Neural progenitor cell (in vitro differentiated cells): ENCODE data around the gene MT1B. TPM values are rescaled to one million over a fixed set of nuclear protein-coding genes. Genes with fewer than 3 reads are reported as not detected.

Experiments used
- DNase-seq: peaks from one replicate; pipeline ENCODE4 v3.0.0-alpha.2; 2016; ENCODE audit warnings: low spot score
- H2AFZ ChIP-seq: fragments of 200-600 bp; sonication (generic); replicated peaks from 2 replicates; pipeline ENCODE4 v1.6.1; 2016; ENCODE audit warnings: antibody characterized with exemption
- H3F3A ChIP-seq: fragments of 200-600 bp; sonication (generic); 2 replicates; pipeline ENCODE4 v1.6.1; 2016; ENCODE audit warnings: antibody characterized with exemption, low read depth
- H3K27ac ChIP-seq: fragments of 200-600 bp; sonication (generic); 2 replicates; pipeline ENCODE4 v1.5.1; 2016; ENCODE audit warnings: mild to moderate bottlenecking
- H3K27me3 ChIP-seq: fragments of 200-600 bp; sonication (generic); 2 replicates; pipeline ENCODE4 v1.6.1; 2016; ENCODE audit warnings: mild to moderate bottlenecking, moderate library complexity
- H3K36me3 ChIP-seq: fragments of 200-600 bp; sonication (generic); 2 replicates; pipeline ENCODE4 v1.5.1; 2016
- H3K4me1 ChIP-seq: fragments of 200-600 bp; sonication (generic); 2 replicates; pipeline ENCODE4 v1.6.1; 2016; ENCODE audit warnings: mixed run types
- H3K4me2 ChIP-seq: fragments of 200-600 bp; sonication (generic); 2 replicates; pipeline ENCODE4 v1.6.1; 2016
- H3K4me3 ChIP-seq: fragments of 200-600 bp; sonication (generic); 2 replicates; pipeline ENCODE4 v1.5.1; 2016
- H3K79me2 ChIP-seq: fragments of 200-600 bp; sonication (generic); 2 replicates; pipeline ENCODE4 v1.6.1; 2016; ENCODE audit warnings: low read depth
- H3K9ac ChIP-seq: fragments of 200-600 bp; sonication (generic); 2 replicates; pipeline ENCODE4 v1.6.1; 2016
- H3K9me3 ChIP-seq: fragments of 200-600 bp; sonication (generic); 2 replicates; pipeline ENCODE4 v1.5.1; 2016; ENCODE audit warnings: low read depth
- H4K20me1 ChIP-seq: fragments of 200-600 bp; sonication (generic); 2 replicates; pipeline ENCODE4 v1.6.1; 2016; ENCODE audit warnings: low read depth
- H3K27ac Mint-ChIP-seq: 3 replicates; pipeline ENCODE4 v1.8.0; 2021; ENCODE audit warnings: mixed read lengths
- H3K27me3 Mint-ChIP-seq: 2 replicates; pipeline ENCODE4 v1.8.0; 2022; ENCODE audit warnings: low read depth, mild to moderate bottlenecking, inconsistent platforms, moderate library complexity, mixed read lengths; ENCODE audit not compliant: insufficient read depth
- H3K36me3 Mint-ChIP-seq: 3 replicates; pipeline ENCODE4 v1.8.0; 2021; ENCODE audit warnings: mixed read lengths
- H3K4me1 Mint-ChIP-seq: 3 replicates; pipeline ENCODE4 v1.8.0; 2021; ENCODE audit warnings: mixed read lengths
- H3K4me3 Mint-ChIP-seq: 3 replicates; pipeline ENCODE4 v1.8.0; 2021; ENCODE audit warnings: mild to moderate bottlenecking, moderate library complexity, mixed read lengths
- H3K9me3 Mint-ChIP-seq: 3 replicates; pipeline ENCODE4 v1.8.0; 2020; ENCODE audit warnings: mixed read lengths
- EZH2 ChIP-seq: fragments of 200-600 bp; sonication (generic); IDR thresholded peaks from 2 replicates; pipeline ENCODE4 v1.6.1; 2017; ENCODE audit warnings: antibody characterized with exemption, mild to moderate bottlenecking, moderate library complexity
- EZH2phosphoT487 ChIP-seq: fragments of 200-600 bp; sonication (generic); IDR thresholded peaks from 2 replicates; pipeline ENCODE4 v1.6.1; 2017; ENCODE audit warnings: antibody characterized with exemption
- total RNA-seq: library from RNA; depleted of rRNA; stranded (reverse); fragments of >200 nt; gene quantifications from 2 replicates; pipeline ENCODE4 v1.2.3, GENCODE V29; 2015; ENCODE audit warnings: low replicate concordance
- TF ChIP-seq, protein P1 (sequence below): fragments of 200-600 bp; sonication (generic); IDR thresholded peaks from 2 replicates; pipeline ENCODE4 v1.5.1; 2017; ENCODE audit warnings: antibody characterized with exemption, mild to moderate bottlenecking

Gene MT1B
- total RNA-seq, 1 donor from 2014 or later = not detected

DNA sequence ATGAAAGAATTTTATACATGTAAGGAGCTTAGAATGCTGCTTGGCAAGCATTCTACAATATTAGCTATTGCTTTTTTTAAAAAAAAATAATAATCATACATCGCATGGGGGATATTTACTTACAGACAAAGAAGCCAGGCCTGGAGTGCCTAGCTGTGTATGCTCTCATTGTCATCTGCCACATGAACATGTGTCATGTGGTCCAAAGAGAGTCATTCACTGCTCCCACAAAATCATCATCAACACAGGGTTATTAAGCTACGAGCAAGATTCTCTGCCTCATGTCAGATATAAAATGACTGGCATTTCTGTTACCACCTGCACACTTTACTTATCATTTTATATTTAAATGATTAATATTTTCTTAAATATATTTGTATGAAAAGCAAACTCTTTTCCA lies 28.0 kb upstream of the MT1B start:
- H3K27ac Mint-ChIP-seq = no peak overlapping the region
- no peaks in the 10 kb centered on the region for H3K36me3 ChIP-seq
- H3K9me3 ChIP-seq = no peaks in the 10 kb centered on the region
- H3K27me3 ChIP-seq = peaks cover 100% of the 10 kb centered on the region
- no peak overlapping the region for H3K27ac ChIP-seq
- peaks cover 1% of the 10 kb centered on the region for H3K36me3 Mint-ChIP-seq
- H3K4me3 ChIP-seq = no peak overlapping the region
- no peak overlapping the region for H2AFZ ChIP-seq
- no peak overlapping the region for H3K9ac ChIP-seq
- no peak overlapping the region for H3K4me2 ChIP-seq
- peaks cover 24% of the 10 kb centered on the region for H4K20me1 ChIP-seq
- H3K4me3 Mint-ChIP-seq = no peak overlapping the region
- no peaks in the 10 kb centered on the region for H3K4me1 ChIP-seq
- H3F3A ChIP-seq = peaks cover 6% of the 10 kb centered on the region
- peaks cover 62% of the 10 kb centered on the region for H3K27me3 Mint-ChIP-seq
- DNase-seq = no peak
- TF ChIP-seq EZH2phosphoT487 (no peak), EZH2 (no peak)
- TF ChIP-seq, protein P1, sequence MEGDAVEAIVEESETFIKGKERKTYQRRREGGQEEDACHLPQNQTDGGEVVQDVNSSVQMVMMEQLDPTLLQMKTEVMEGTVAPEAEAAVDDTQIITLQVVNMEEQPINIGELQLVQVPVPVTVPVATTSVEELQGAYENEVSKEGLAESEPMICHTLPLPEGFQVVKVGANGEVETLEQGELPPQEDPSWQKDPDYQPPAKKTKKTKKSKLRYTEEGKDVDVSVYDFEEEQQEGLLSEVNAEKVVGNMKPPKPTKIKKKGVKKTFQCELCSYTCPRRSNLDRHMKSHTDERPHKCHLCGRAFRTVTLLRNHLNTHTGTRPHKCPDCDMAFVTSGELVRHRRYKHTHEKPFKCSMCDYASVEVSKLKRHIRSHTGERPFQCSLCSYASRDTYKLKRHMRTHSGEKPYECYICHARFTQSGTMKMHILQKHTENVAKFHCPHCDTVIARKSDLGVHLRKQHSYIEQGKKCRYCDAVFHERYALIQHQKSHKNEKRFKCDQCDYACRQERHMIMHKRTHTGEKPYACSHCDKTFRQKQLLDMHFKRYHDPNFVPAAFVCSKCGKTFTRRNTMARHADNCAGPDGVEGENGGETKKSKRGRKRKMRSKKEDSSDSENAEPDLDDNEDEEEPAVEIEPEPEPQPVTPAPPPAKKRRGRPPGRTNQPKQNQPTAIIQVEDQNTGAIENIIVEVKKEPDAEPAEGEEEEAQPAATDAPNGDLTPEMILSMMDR = no peak
- H3K79me2 ChIP-seq = no peaks in the 10 kb centered on the region
- H3K9me3 Mint-ChIP-seq = no peaks in the 10 kb centered on the region
- H3K4me1 Mint-ChIP-seq = peaks cover 14% of the 10 kb centered on the region

DNA sequence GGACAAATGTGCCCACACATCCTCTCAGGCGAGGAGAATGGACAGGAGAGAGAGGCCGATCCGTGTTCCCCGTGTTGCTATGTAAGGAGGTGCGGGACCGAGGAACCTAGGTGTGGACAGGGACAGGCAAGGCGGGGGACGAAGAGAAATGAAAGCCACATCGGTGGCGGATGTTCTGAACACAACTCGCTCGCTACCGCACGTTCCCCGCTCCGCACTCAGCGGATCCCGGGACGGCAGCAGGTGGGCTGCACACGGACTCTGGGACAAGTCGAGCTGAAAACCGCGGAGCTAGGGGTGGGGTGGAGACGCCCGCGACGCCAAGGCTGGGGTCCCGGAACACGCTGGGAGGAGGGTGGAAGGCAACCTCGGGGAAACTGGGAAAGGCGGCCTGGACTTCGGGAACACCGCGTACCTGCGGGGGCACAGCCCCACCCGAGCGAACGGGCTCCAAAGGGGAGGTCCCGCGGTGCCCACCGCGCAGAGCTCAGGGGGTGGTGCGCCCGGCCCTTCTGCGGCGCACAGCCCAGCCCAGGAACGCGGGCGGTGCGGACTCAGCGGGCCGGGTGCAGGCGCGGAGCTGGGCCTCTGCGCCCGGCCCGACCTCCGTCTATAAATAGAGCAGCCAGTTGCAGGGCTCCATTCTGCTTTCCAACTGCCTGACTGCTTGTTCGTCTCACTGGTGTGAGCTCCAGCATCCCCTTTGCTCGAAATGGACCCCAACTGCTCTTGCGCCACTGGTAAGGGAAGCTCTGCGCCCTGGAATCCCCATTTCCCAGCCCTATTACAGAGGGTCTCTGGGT lies 26.3 kb upstream of the MT1B start, which contains the start of gene MT1E:
MT1E (plus strand) TSS at position 642 of the 803 bp plus-strand sequence; CDS start at position 713, 71 bp downstream.
- peaks cover 6% of the 10 kb centered on the region for H3F3A ChIP-seq
- Mint-ChIP-seq H3K4me3 (peak within 1 kb of the TSS; percentile 82), H3K36me3 (no peaks in the 10 kb centered on the region), H3K9me3 (no peaks in the 10 kb centered on the region), H3K4me1 (peaks cover 15% of the 10 kb centered on the region), H3K27ac (no peak within 1 kb of the TSS), H3K27me3 (peaks cover 62% of the 10 kb centered on the region)
- H3K4me1 ChIP-seq = no peaks in the 10 kb centered on the region
- H3K27ac ChIP-seq = no peak within 1 kb of the TSS
- no peak within 1 kb of the TSS for H3K9ac ChIP-seq
- TF ChIP-seq EZH2 = peak; percentile 98
- peak; percentile 96 for TF ChIP-seq EZH2phosphoT487
- TF ChIP-seq, protein P1 = no peak
- H3K9me3 ChIP-seq = no peaks in the 10 kb centered on the region
- peak within 1 kb of the TSS; percentile 54 for H3K4me3 ChIP-seq
- H3K27me3 ChIP-seq = peaks cover 100% of the 10 kb centered on the region
- H4K20me1 ChIP-seq = peaks cover 32% of the 10 kb centered on the region
- H3K36me3 ChIP-seq = no peaks in the 10 kb centered on the region
- no peaks in the 10 kb centered on the region for H3K79me2 ChIP-seq
- DNase-seq = peak; percentile 71
- peak within 1 kb of the TSS; percentile 89 for H3K4me2 ChIP-seq
- peak within 1 kb of the TSS; percentile 86 for H2AFZ ChIP-seq

DNA sequence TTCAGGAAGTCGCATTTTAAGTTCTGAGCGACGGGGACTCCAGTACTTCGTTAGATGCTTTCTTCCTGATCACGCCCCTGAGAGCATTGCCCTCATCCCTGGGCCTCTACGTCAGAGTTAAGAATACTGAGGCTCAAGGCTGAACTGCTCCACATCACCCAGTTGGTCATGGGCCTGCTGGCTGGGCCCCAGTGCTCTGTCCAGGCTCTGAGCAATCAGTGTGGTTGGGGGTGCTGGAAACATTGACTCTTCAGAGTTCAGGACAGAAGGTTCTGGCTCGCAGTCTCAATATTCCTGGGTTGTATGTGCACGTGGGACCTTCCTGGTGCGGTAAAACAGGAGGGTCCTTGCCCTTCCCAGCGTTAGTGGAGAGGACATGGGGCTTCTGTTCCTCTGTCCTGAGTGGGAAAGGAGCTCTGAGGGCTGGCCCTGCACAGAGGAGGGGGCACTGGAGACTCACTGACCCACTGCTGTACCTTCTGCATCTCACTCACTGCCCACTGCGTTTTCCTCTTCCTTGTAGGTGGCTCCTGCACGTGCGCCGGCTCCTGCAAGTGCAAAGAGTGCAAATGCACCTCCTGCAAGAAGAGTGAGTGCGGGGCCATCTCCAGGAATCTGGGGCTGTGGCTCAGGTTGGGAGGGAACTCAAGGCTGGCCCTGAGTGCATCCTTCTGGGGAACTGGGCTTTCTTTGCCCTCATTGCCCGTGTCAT lies 25.6 kb upstream of the MT1B start:
- Histone ChIP-seq H3K4me2 (peak overlapping the region; percentile 89), H3K27ac (no peak overlapping the region), H3K27me3 (peaks cover 100% of the 10 kb centered on the region), H3K79me2 (no peaks in the 10 kb centered on the region), H3K4me1 (no peaks in the 10 kb centered on the region), H2AFZ (peak overlapping the region; percentile 86), H3K4me3 (peak overlapping the region; percentile 54), H4K20me1 (peaks cover 34% of the 10 kb centered on the region), H3K9me3 (no peaks in the 10 kb centered on the region), H3K9ac (no peak overlapping the region), H3F3A (peaks cover 6% of the 10 kb centered on the region), H3K36me3 (no peaks in the 10 kb centered on the region)
- peak; percentile 57 for TF ChIP-seq EZH2
- TF ChIP-seq, protein P1 = no peak
- Mint-ChIP-seq H3K9me3 (no peaks in the 10 kb centered on the region), H3K27me3 (peaks cover 66% of the 10 kb centered on the region), H3K27ac (no peak overlapping the region), H3K4me1 (peaks cover 15% of the 10 kb centered on the region), H3K4me3 (peak overlapping the region; percentile 74), H3K36me3 (no peaks in the 10 kb centered on the region)
- no peak for DNase-seq
